Activated CD4-positive, alpha-beta T cell treated with anti-CD3 and anti-CD28 coated beads, Interleukin-2, Interleukin-6, amounts not matched to agents 100 ng/mL and 50 ng/mL, durations not matched to agents 16 hours and 8 hours (primary cell): ENCODE measurements around the gene ZBTB39.
"Not testable (repeated sequence)": the region's sequence is repeated elsewhere in the genome, so short reads cannot be mapped to it uniquely, and the experiment has no call there.

Experiments
- DNase-seq: peaks from one replicate; pipeline ENCODE4 v3.0.0-alpha.2; 2020

The ZBTB39 gene

DNA sequence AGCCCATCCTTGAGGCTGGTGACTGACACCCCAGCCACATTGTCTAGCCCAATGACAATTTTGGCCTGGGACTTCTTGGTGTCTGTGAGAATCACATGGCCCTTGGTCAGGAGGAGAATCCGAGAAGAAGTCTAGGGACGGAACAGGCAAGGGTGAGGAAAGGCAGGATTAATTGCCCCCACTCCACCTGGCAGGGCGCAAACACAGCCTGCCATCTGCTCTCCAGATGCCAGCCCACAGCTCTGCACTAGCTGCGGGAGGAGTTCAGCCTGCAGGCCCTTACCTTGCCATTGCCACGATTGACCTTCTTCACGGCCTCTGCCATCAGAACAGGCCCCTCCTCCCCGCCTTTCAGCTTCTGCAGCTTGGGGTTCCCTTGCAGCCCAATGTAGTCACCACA, 23.1 kb upstream of the ZBTB39 start:
- DNase-seq = no peak

DNA sequence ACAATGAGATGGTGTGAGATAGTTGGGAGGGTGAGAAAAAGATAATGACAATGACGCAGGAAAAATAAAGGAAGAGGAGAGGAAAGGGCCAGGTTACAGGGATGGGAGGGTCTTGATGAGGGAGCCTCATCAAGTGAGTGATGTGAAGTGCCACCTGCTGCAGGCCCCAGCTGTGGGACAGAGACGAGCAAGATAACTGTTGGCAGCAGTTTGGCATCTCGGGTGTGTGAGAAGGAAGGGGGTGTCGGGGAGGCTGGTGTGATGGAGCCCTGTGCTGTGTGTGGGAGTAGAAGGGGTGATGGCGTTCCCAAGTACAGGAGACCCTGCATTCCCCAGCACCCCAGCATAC, 21.4 kb upstream of the ZBTB39 start:
- peak; percentile 12 for DNase-seq

DNA sequence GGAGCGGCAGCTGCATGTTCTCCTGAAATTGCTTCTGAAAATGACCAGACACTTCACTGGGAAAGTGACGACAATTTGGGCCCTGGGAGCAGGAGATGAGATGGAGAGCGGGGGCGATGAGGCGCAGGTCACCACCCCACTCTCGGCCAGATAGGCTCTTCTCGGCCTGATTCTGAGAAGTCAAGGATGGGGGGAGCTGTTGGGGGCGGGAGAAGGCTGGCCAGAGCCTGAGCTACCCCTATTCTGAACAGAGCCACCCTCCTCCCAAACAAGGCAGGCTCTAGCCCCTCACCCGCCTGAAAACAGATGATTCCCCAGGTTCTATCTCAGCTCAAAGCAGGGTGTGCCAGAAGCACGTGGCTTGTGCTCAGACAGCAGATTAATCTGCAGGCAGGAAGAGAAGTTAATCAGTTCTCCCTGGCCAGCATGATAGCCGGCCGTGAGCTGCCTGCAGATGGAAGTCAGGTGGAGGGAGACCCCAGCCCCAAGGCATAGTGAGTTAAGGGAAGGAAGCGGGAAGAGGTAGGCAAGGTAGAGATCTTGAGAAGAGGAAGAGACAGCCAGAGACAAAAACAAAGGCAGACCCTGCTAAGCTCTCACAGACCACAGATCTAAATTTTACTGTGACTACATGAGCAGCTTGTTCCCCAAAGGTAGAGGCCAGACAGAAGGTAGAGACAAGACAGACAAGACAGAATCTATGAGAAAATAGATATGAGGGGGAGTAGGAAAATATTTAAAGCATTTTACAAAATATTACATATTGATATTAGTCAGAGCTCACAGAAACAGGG, 20.9 kb upstream of the ZBTB39 start:
- no peak for DNase-seq

DNA sequence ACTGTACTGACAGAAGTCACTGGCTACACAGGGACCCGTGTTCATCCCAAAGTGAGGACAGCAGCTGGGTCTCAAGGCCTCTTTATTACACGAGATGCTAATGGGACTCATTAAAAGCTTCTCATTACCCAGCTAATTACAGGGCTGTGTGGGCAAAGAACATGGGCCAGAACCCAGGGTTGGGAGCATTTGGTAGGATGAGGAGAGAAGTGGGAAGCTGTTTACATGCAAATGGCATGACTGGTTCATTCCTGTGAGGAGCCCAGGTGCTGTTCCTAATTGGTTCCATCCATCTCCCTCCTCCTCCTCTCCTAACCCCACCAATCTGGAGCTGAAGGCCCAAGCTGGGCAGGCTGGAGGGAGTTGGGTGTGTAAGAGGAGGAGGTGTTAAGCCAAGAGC, 18.9 kb upstream of the ZBTB39 start:
- DNase-seq = no peak

DNA sequence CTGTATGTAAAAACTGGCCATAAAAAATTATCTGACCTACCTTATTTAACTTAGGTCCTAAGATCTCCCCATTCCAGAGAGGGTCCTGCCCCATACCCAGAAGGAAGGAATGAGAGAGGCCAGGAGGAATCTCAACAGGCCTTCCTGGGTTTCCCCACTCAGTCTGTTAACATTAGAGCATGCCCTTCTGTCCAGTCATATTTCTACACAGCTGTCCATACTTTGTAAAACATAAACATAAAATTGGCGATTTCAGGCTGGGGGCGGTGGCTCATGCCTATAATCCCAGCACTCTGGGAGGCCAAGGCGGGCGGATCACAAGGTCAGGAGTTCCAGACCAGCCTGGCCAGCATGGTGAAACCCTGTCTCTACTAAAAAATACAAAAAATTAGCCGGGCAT, 16.0 kb upstream of the ZBTB39 start:
- DNase-seq = not testable (repeated sequence)

DNA sequence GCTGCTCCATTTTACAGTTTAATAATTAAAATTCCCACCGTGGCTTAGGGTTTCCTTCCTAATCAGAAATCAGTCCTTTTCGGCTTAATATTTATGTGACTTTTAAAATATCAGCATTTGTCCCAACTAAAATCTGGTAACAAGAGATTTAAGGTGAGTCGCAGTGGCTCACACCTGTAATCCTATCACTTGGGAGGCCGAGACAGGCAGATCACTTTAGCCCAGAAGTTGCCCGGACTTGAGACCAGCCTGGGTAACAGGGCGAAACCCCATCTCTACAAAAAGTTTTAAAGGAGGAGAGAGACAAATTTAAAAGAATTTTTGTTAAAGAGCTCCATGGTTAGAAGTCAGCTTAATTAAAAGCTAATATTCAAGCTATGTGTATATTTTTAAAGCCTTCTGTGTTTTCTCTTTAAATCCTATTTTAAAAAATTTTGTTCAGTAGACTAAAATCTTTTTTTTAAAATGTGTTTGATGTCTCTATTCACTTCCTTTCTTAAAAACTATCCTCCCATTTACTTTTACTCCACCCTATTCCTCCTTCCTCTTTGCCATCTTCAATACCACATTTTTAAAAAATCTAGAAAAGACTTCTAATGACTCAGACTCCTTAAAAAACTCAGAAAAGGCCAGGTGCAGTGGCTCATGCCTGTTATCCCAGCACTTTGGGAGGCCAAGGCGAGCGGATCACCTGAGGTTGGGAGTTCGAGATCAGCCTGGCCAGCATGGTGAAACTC, 13.8 kb upstream of the ZBTB39 start:
- no peak for DNase-seq

DNA sequence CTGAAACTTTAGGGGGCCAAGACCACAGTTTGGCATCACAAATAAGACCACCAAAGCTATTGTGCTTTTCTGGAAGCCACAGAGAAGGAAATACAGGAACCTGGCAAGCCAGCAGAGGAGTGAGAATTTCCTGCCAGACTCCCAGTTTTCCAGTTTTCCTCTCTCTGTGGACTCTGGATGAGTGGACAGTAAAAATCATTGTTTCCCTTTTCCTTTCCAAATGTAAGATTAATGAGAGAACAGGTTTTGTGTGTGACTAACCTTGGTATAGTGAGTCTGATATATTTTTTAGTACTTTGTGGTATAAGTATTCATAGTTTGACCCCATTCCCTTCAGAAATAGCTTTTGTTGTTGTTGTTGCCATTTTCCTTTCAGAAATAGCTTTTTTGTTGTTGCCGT, 12.6 kb upstream of the ZBTB39 start:
- DNase-seq = no peak

DNA sequence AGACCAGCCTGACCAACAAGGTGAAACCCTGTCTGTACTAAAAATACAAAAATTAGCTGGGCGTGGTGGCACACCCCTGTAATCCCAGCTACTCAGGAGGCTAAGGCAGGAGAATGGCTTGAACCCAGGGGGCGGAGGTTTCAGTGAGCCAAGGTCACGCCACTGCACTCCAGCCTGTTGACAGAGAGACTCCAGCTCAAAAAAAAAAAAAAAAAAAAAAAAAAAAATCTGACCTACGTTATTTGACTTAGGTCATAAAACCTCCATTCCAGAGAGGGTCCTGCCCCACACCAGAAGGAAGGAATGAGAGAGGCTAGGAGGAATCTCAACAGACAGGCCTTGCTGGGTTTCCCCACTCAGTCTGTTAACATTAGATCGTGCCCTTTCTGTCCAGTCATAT, 12.0 kb upstream of the ZBTB39 start:
- DNase-seq = not testable (repeated sequence)

DNA sequence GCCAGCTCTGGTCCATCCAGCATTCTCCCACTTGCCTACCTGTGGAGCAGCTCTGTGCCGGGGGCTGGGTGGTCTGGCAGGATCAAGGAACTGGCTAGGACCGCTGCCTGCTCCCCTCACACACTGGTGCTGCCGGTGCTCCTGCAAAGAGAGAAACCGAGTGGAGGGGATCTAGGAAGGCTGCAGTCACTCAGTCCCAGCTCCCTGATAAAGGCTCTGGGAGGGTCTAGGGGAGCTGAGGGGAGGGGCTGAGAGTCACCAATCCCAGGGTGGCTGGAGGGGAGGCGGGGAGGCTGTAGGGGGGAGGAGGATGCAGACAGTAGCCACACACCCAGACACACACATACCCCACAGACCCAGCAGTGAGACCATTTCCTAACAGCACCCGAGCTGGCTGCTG, 10.0 kb upstream of the ZBTB39 start, which contains the start of gene TAC3:
Gene TAC3 (minus strand): TSS at position 182 of the 400 bp plus-strand sequence. CDS start 732 bp downstream, outside the sequence.
- DNase-seq = no peak

DNA sequence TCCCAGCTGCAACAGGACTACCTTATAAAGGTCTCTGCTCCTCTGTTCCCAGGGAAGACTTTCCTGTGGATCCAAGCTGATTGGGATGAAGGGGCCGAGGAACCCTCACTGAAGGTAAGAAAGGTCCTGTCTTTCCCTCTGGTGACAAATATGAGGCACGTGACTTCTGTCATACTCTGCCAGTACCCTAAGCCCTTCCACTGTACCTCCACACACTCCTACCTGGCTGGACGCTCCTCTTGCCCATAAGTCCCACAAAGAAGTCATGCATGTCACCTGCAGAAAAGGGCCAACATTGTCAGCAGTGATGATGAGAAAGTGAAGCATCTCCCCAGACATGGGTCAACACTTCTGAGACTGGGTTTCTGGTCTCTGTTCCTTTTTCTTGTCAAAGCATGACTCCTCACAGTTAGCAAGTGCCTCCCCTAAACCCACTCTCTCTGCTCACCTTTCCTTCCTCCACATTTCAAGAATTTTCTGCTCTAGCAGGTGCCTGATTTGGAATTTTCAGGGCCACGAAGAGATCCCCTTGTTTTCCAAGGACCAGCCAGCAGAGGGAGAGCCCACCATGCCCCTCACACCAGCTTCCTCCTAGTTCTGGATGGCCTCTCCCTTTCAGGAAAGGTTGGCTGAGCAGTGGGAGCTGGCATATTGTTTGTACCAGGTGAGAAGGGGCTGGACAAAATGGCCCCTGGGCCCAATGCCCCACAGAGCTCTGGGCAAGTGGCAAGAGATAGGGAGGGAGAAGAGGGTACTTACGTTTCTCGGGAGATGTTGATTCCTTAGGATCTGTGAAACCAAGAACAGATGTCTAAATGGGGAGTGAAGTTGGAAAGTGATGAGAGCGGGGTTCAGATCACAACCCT, 6.5 kb upstream of the ZBTB39 start:
- DNase-seq = no peak

DNA sequence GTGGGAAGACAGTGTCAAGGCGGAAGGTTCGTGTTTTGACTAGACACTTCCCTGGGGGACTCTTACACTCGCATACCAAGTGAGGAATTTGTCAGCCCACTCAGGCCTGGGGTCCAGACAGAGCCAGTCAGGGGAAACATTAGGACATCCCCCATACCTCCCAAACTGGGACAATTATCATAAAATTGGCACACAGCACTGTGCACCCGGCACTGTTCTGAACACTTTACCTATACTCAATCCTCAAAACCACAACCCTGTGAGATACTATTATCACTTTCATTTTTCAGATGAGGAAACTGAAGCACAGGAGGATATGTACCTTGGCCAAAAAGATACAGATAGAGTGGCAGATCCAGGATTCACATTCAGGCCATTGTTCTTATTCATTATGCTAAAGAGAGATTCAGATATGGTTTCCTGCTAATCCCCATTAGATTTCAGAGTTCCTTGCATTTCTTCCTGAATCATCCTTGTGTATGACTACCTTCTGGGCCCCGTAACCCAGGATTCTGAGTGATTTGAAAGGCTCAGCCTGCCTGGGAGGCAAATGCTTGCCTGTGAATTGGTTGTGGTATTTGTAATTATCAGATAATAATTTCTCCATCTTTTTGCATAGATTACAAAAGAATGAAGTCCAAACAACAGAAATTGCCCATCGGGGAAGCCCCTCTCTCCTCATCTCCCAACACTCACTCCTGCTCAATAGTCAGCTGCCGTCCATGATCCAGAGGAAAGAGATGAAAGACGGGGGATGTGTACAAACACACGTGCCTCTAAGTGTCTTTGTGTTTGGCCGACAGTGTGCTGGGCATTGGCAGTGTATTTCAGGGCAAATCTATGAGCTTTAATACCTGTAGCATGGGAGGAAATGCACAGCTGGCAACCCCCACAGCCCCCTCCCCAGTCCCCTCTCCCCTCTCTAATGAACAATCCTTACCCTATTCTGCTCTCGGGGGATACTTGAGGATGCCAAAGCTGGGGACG, 5.4 kb upstream of the ZBTB39 start:
- DNase-seq = peak; percentile 54

DNA sequence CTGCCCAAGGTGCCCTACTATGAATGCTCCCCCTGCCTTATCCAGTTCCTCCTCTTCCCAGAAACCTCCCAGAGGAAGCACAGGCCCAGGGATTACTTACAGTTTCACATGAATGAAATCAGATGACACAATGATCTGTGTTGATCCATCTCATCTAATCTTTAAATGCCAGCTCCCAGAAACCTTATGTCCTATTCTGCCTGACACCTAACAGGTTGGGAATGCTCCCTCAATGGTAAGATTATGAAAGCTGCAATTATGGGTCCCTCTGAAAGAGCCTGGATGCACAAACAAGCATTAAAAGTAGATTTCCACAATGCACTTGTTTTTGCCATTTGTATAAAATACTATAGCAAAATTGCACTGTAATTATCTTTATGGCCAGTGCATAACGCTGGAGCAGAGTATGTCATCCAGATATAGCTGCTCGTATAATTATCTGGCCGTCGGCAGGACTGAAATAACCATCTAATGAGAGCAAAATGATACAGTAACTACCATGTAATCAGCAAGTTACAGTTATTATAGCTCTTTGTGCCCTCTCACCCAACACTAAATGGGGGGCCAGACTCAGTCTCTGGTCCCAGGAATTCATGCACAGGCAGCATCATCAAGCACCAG, 4.4 kb upstream of the ZBTB39 start:
- no peak for DNase-seq

DNA sequence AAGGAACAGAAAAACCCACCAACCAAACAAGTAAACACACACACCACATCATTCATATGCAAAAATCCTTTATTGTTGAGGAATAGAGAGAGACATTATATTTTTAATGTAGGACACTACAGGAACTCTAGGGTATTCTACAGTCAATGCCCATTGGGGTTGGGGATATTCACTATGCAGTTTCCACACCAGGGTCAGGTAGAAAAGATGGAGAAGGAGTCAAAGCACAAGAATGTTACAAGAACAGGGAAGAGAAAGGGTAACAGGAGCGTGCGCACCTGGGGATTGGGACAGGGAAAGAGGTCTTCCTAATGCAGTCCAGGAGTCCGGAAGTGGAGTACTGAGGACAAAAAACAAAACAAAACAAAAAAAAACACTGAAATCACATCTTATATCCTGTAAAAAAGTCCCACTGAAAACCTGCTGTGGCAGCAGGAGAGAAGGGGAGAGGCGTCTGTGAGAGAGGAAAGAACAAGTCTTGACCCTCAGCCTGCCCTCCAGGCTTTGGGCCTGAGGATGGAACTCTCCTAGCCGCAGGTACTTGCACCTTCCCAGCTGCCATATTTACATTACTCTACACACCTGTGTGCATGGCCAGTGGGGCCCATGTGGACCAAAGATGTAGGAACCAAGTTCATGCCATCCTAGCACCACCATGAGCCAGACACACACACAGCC, 3.7 kb upstream of the ZBTB39 start:
- DNase-seq = no peak

DNA sequence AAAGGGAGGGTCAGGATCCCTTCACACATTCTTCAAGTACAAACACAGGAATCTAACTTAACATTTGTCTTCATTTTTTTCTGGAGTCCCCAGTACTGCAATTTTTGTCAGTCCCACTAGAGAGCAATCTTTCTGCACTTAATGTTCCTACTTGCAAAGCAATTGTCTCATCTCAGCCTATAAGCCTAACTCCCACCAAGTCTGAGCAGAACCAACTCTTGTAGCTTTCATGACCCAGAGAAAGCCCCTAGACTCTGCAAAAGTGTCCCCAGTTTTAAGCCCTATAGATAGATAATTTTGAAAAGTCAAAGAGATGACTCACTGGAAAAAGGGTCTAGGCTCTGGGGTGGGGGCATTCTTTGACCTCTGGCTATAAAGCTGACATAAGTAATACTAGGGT, 1.8 kb upstream of the ZBTB39 start:
- DNase-seq = peak; percentile 66

DNA sequence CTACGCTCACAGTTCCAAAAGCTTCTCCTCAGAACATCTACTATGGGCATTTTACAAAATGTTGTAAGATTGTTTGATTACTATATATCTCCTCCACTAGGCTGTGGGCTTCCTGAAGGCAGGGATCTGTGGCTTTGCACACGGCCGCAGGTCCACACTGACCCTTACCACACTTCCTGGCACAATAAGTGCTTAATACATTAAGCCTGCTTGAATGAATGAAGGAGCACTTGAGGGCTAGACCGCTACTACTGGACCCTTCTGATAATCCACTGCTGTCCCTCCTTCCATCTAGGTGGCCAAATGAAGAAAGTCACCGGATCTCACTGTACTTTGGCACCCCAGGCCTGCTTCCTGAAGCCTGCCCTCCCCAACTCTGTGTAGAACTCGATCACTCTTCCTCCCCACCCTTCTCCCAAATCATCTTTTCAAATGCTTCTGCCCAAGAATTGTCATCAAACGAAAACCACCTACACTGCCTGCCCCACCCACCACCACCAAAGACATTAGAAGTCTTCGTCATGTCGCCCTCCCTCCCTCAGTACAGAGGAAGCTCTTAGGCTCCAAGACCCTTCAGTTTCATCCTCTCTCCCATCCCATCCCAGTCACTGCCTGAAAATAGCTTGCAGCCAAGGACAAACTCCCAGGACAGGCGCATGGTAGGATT, 596 bp upstream of the ZBTB39 start:
- no peak for DNase-seq

DNA sequence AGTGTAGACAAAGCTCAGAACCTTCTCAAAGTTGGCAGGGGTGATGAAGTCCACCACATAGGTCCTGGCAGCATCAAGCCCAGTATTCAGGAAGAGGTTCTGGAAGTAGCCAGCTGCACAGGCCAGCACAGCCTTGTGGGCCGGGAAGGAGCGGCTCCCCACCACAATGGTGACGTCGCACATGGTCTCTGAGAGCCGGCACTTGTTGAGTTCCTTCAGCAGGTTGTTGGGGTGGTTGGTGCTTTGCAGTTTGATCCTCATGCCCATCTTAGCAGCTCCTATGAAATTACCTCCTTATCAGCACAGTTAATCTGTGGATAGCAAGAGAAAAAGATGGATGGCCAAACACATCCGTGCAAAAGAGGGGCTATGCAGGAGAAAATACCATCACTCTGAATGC, 1.7 kb downstream of the ZBTB39 start:
- DNase-seq = no peak

DNA sequence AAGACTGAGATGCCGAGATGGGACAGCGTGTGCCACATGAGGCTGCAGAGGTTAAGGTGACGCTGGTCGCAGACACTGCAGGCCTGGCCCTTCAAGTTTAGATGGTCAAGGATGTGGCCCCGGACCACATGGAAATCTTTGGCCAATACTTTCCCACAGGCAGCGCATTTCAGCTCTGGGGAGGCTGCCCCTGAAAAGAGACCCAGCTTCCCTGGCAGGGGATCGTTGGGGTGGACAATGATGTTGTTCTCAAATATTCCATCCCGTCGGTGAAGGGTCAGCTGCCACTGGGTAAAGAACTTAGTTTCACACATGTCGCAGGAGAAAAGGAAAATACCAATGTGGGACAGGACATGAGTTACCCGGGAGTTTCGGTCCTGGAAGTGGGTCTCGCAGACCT, 3.0 kb downstream of the ZBTB39 start:
- DNase-seq = no peak

DNA sequence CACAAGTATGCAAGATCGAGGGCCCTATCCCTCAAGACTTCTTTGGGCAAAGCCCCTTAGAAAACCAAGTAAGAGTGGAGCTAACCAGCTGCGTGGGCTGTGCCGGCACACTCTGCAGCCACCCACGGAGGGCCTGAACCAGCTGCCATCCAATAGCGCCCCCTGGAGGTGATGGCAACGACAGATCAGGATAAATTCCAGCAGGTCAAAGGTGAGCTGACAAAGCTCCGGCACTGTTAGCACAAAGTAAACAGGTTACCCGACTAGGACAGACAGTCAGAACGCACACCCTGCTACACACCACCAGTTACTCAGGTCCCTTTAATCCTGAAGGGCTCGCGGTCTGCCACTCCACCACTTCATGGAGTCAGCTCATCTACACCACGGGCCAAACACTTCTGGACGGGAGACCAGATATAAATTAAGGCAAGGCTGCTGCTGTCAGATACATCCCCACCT, 4.9 kb downstream of the ZBTB39 start:
- peak; percentile 83 for DNase-seq

DNA sequence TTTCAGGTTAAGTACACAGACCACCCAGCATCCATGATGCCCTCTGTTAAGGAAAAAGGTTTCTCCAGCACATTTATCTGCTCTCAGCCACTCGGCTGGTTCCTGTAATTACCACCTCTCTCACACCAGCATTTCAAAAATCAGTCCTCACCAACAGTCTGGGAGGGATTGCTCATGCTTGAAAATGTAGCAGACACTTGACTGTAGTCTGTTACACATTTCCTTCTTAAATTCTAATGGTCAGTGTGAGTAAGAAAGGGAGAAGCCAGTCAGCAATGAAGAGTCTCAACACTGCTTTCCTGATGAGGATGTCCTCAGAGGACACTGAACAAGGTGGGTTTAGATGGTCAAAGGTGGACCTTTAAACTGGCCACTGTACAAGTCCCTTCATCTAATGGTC, 6.0 kb downstream of the ZBTB39 start:
- DNase-seq = peak; percentile 33

DNA sequence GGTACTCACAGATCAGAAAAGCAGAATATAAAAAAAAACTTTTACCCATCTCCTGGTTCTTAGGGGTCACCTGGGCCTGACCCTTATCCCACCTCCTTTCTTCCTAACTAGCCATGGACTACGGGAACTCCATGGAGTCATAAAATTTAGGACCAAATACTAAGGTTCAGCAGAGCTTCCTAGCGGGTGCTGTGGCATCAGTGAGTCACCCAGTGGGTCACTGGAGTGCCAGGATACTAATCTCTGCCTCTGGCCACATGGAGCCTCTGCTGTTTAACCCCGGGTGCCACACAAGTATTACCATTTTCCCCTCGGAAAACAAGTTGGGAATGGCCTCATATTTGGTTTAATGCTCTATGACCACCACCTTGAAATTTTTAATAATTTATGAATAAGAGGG, 6.9 kb downstream of the ZBTB39 start:
- DNase-seq = no peak
